ENCODE data around the gene TMC3.
"Not testable (repeated sequence)": the region's sequence is repeated elsewhere in the genome, so short reads cannot be mapped to it uniquely, and the experiment has no call there.

TMC3 gene

GRCh38 chr15:81346611-81347010 is 27.4 kb downstream of the TMC3 start:
- no peak for DNase-seq (ENCODE audit: low read depth)

GRCh38 chr15:81343371-81343770 is 30.6 kb downstream of the TMC3 start:
- DNase-seq (ENCODE audit: low read depth) = no peak

GRCh38 chr15:81341351-81341750 is 32.7 kb downstream of the TMC3 start:
- no peak for DNase-seq (ENCODE audit: low read depth)

- no peak for DNase-seq (ENCODE audit: low read depth)
These were observed 34.2 kb downstream of the TMC3 start for GRCh38 chr15:81339851-81340250.

- no peak for DNase-seq (ENCODE audit: low read depth)
These were observed 34.7 kb downstream of the TMC3 start for GRCh38 chr15:81339321-81339720.

GRCh38 chr15:81338170-81339007 is 35.6 kb downstream of the TMC3 start:
- DNase-seq (ENCODE audit: low read depth) = no peak

- DNase-seq (ENCODE audit: low read depth) = no peak
These were observed 36.3 kb downstream of the TMC3 start for GRCh38 chr15:81337713-81338157.

- DNase-seq (ENCODE audit: low read depth) = no peak
These were observed 36.8 kb downstream of the TMC3 start for GRCh38 chr15:81337241-81337640.

GRCh38 chr15:81336568-81336967 is 37.4 kb downstream of the TMC3 start:
- DNase-seq (ENCODE audit: low read depth) = no peak

- DNase-seq (ENCODE audit: low read depth) = no peak
These were observed 38.4 kb downstream of the TMC3 start for GRCh38 chr15:81335631-81336030.

- no peak for DNase-seq (ENCODE audit: low read depth)
These were observed 39.1 kb downstream of the TMC3 start for GRCh38 chr15:81334768-81335435.

- no peak for DNase-seq (ENCODE audit: low read depth)
These were observed 40.6 kb downstream of the TMC3 start for GRCh38 chr15:81333363-81333762.

GRCh38 chr15:81332326-81332725 is 41.7 kb downstream of the TMC3 start:
- no peak for DNase-seq (ENCODE audit: low read depth)

GRCh38 chr15:81331600-81331999 is 42.4 kb downstream of the TMC3 start:
- no peak for DNase-seq (ENCODE audit: low read depth)

GRCh38 chr15:81331141-81331540 is 42.9 kb downstream of the TMC3 start:
- DNase-seq (ENCODE audit: low read depth) = not testable (repeated sequence)

GRCh38 chr15:81330366-81331090 is 43.5 kb downstream of the TMC3 start:
- DNase-seq (ENCODE audit: low read depth) = no peak

GRCh38 chr15:81329446-81329845 is 44.6 kb downstream of the TMC3 start:
- DNase-seq (ENCODE audit: low read depth) = no peak

GRCh38 chr15:81327516-81327915 is 46.5 kb downstream of the TMC3 start:
- DNase-seq (ENCODE audit: low read depth) = no peak

GRCh38 chr15:81326466-81327212 is 47.4 kb downstream of the TMC3 start:
- no peak for DNase-seq (ENCODE audit: low read depth)

GRCh38 chr15:81323944-81324881 is 49.8 kb downstream of the TMC3 start, which contains the start of gene STARD5:
TSS of gene STARD5 (minus strand) at chr15:81324141. CDS start at chr15:81324099, 42 bp downstream.
- peak; percentile 92 for DNase-seq (ENCODE audit: low read depth)

- no peak for DNase-seq (ENCODE audit: low read depth)
These were observed 50.5 kb downstream of the TMC3 start for GRCh38 chr15:81323559-81323943.

All from T follicular helper cell (primary cell).